ENCODE data around the gene FICD.
A peak's percentile ranks its signal among the peaks of the same experiment; 100 is the strongest.

Gene FICD

GRCh38 chr12:108568338-108569154 lies 53.5 kb downstream of the FICD start:
- DNase-seq = peak; percentile 42 to 47

Measured in stimulated activated CD4-positive, alpha-beta T cell treated with anti-CD3 and anti-CD28 coated beads, Interleukin-2, amount 100 ng/mL, for 48 hours (primary cell).